NCI-H446 treated with DMSO at 0.1 percent for 48 hours (cell line): ENCODE measurements around the gene PDZK1IP1.
"Not testable (repeated sequence)": the region's sequence is repeated elsewhere in the genome, so short reads cannot be mapped to it uniquely, and the experiment has no call there.

Experiments used
- DNase-seq: peaks from one replicate; lab custom pipeline; 2025; lab: John Stamatoyannopoulos, UW

Gene PDZK1IP1

GRCh38 chr1:47196622-47197021 lies 6.8 kb upstream of the PDZK1IP1 start:
- DNase-seq: no peak

- not testable (repeated sequence) for DNase-seq
Measured at GRCh38 chr1:47195981-47196380, 6.1 kb upstream of the PDZK1IP1 start.

GRCh38 chr1:47194311-47194710 lies 4.5 kb upstream of the PDZK1IP1 start:
- no peak for DNase-seq

GRCh38 chr1:47193496-47193895 lies 3.7 kb upstream of the PDZK1IP1 start:
- not testable (repeated sequence) for DNase-seq

- peak; percentile 38 for DNase-seq
Measured at GRCh38 chr1:47192458-47193384, 2.9 kb upstream of the PDZK1IP1 start.

GRCh38 chr1:47191940-47192457 lies 2.2 kb upstream of the PDZK1IP1 start:
- DNase-seq: no peak

- DNase-seq: no peak
Measured at GRCh38 chr1:47190857-47191256, 1.0 kb upstream of the PDZK1IP1 start.

- no peak for DNase-seq
Measured at GRCh38 chr1:47190509-47190855, 646 bp upstream of the PDZK1IP1 start.

GRCh38 chr1:47188791-47189785 lies 748 bp downstream of the PDZK1IP1 start:
- no peak for DNase-seq

GRCh38 chr1:47187926-47188250 lies 1.9 kb downstream of the PDZK1IP1 start:
- DNase-seq: no peak

GRCh38 chr1:47187231-47187925 lies 2.5 kb downstream of the PDZK1IP1 start:
- no peak for DNase-seq

GRCh38 chr1:47186267-47187185 lies 3.3 kb downstream of the PDZK1IP1 start:
- DNase-seq: no peak

GRCh38 chr1:47184822-47185677 lies 4.8 kb downstream of the PDZK1IP1 start:
- no peak for DNase-seq

- no peak for DNase-seq
Measured at GRCh38 chr1:47184090-47184821, 5.6 kb downstream of the PDZK1IP1 start.

- DNase-seq: no peak
Measured at GRCh38 chr1:47183308-47184089, 6.3 kb downstream of the PDZK1IP1 start.

GRCh38 chr1:47182676-47183235 lies 7.1 kb downstream of the PDZK1IP1 start:
- DNase-seq: no peak

GRCh38 chr1:47181955-47182675 lies 7.7 kb downstream of the PDZK1IP1 start:
- DNase-seq: no peak
